Naive thymus-derived CD4-positive, alpha-beta T cell (primary cell): ENCODE data around the gene SLC45A3. TPM values are rescaled to one million over a fixed set of nuclear protein-coding genes. Genes with fewer than 3 reads are reported as not detected.

Source experiments
- polyA plus RNA-seq, 2 donors: library from polyadenylated mRNA; unstranded; fragments of 300-500 nt; fragmentation: Illumina TruSeq; gene quantifications; one replicate each; pipeline ENCODE4 v1.2.3, GENCODE V29; 2021
- total RNA-seq, 6 experiments: library from RNA in 5 of 6; stranded (reverse) in 5 of 6; gene quantifications; 1 replicate in 5 of 6; 2 replicates in 1 of 6; pipeline ENCODE4 v1.2.3 and lab custom pipeline; 2021 to 2026

The SLC45A3 gene
- total and polyA plus RNA-seq, 7 experiments from 2014 or later, result 0.10 to 8.7 (median 0.54) TPM; not detected in 2

Other genes starting within 250 kb of the SLC45A3 start
- under 1 TPM in 4 of 5 experiments, not detected in 1; 0.12 to 0.44 (median 0.31) TPM for gene BLACAT1, start 224.5 kb downstream of the SLC45A3 start, total RNA-seq
- under 1 TPM in 1 of 2 donors, not detected in 1; 0.13 TPM for gene BLACAT1, start 224.5 kb downstream of the SLC45A3 start, polyA plus RNA-seq
- gene CDK18, start 175.8 kb downstream of the SLC45A3 start, total RNA-seq, result 1 to 10 TPM in 4 of 5 experiments, under 1 TPM in 1; 0.85 to 3.6 (median 3.0) TPM
- gene CDK18, start 175.8 kb downstream of the SLC45A3 start, polyA plus RNA-seq, result 1 to 10 TPM in 1 of 2 donors, under 1 TPM in 1; 0.20 to 1.8 TPM
- gene ELK4, start 48.5 kb downstream of the SLC45A3 start, total RNA-seq, result 100 to 1,000 TPM; 104 to 250 (median 156) TPM
- gene ELK4, start 48.5 kb downstream of the SLC45A3 start, polyA plus RNA-seq, result 1 to 10 TPM; 4.0 to 7.3 TPM
- 100 to 1,000 TPM in 4 of 5 experiments, 10 to 100 TPM in 1; 70.4 to 164 (median 122) TPM for gene NUCKS1, start 69.7 kb upstream of the SLC45A3 start, total RNA-seq
- gene NUCKS1, start 69.7 kb upstream of the SLC45A3 start, polyA plus RNA-seq, result 10 to 100 TPM; 12.5 to 18.7 TPM
- 10 to 100 TPM; 23.9 to 55.5 (median 45.9) TPM for gene RAB29, start 95.0 kb upstream of the SLC45A3 start, total RNA-seq
- gene RAB29, start 95.0 kb upstream of the SLC45A3 start, polyA plus RNA-seq, result 10 to 100 TPM; 57.3 to 76.6 TPM
- 10 to 100 TPM; 16.5 to 32.0 (median 27.8) TPM for gene SLC41A1, start 132.7 kb upstream of the SLC45A3 start, total RNA-seq
- 10 to 100 TPM in 1 of 2 donors, 1 to 10 TPM in 1; 9.1 to 15.9 TPM for gene SLC41A1, start 132.7 kb upstream of the SLC45A3 start, polyA plus RNA-seq
- gene PM20D1, start 169.6 kb upstream of the SLC45A3 start, total RNA-seq, result 1 to 10 TPM in 4 of 5 experiments, under 1 TPM in 1; 0.92 to 2.7 (median 1.9) TPM
- gene PM20D1, start 169.6 kb upstream of the SLC45A3 start, polyA plus RNA-seq, result 1 to 10 TPM; 1.6 to 2.2 TPM